WI38 (cell line): Measurements from ENCODE around the gene INSC.

Experiments
- H3K4me3 ChIP-seq: 2 replicates; pipeline ENCODE4 v1.5.1; 2011; ENCODE audit warnings: low read depth, mild to moderate bottlenecking, control low read depth, low read length
- CTCF ChIP-seq: IDR thresholded peaks from 2 replicates; pipeline ENCODE4 v1.5.1; 2012; ENCODE audit warnings: low read depth, mild to moderate bottlenecking, control low read depth, low read length

INSC gene

GRCh38 chr11:15075162-15075526, 39.6 kb upstream of the INSC start:
- no peak overlapping the region for H3K4me3 ChIP-seq
- TF ChIP-seq CTCF = no peak

- no peak for TF ChIP-seq CTCF
- H3K4me3 ChIP-seq = no peak overlapping the region
Observed at GRCh38 chr11:15091175-15091574, 23.5 kb upstream of the INSC start.

GRCh38 chr11:15091625-15092024, 23.1 kb upstream of the INSC start:
- no peak for TF ChIP-seq CTCF
- no peak overlapping the region for H3K4me3 ChIP-seq

GRCh38 chr11:15093432-15093831, 21.3 kb upstream of the INSC start:
- TF ChIP-seq CTCF = no peak
- H3K4me3 ChIP-seq = no peak overlapping the region

GRCh38 chr11:15095736-15096228, 18.9 kb upstream of the INSC start:
- no peak for TF ChIP-seq CTCF

GRCh38 chr11:15097411-15097810, 17.3 kb upstream of the INSC start:
- no peak overlapping the region for H3K4me3 ChIP-seq
- no peak for TF ChIP-seq CTCF

More at GRCh38 chr11:15095736-15096228, 18.9 kb upstream of the INSC start:
- no peak overlapping the region for H3K4me3 ChIP-seq

GRCh38 chr11:15099267-15099666, 15.5 kb upstream of the INSC start:
- TF ChIP-seq CTCF = no peak
- H3K4me3 ChIP-seq = no peak overlapping the region
